Stimulated activated CD4-positive, alpha-beta T cell treated with anti-CD3 and anti-CD28 coated beads, Interleukin-2, amount 100 ng/mL, for 48 hours (primary cell): Measurements from ENCODE around the gene AMPD3.

ENCODE experiments used
- DNase-seq, 2 donors: peaks; one replicate each; pipeline ENCODE4 v3.0.0-alpha.2; 2020

Gene AMPD3

GRCh38 chr11:10461276-10461790, 6.3 kb downstream of the AMPD3 start:
- no peak for DNase-seq

GRCh38 chr11:10462746-10463300, 7.8 kb downstream of the AMPD3 start:
- DNase-seq: no peak

GRCh38 chr11:10473371-10473770, 18.3 kb downstream of the AMPD3 start:
- DNase-seq: no peak

- no peak for DNase-seq
These were observed 19.5 kb downstream of the AMPD3 start for GRCh38 chr11:10474551-10474950.

- no peak for DNase-seq
These were observed 21.3 kb downstream of the AMPD3 start for GRCh38 chr11:10476342-10476741.

GRCh38 chr11:10476927-10477689, 22.0 kb downstream of the AMPD3 start:
- DNase-seq: no peak

GRCh38 chr11:10477690-10478046, 22.6 kb downstream of the AMPD3 start:
- DNase-seq: no peak

- DNase-seq: no peak
These were observed 23.0 kb downstream of the AMPD3 start for GRCh38 chr11:10478066-10478465.

- DNase-seq: no peak
These were observed 23.8 kb downstream of the AMPD3 start for GRCh38 chr11:10478574-10479550.

GRCh38 chr11:10480026-10480425, 25.0 kb downstream of the AMPD3 start:
- DNase-seq: no peak

- no peak for DNase-seq
These were observed 25.7 kb downstream of the AMPD3 start for GRCh38 chr11:10480760-10481159.

GRCh38 chr11:10481560-10482349, 26.7 kb downstream of the AMPD3 start:
- DNase-seq: no peak

GRCh38 chr11:10483174-10483573, 28.1 kb downstream of the AMPD3 start:
- no peak for DNase-seq

- no peak for DNase-seq
These were observed 28.5 kb downstream of the AMPD3 start for GRCh38 chr11:10483584-10483983.

- DNase-seq: no peak
These were observed 29.6 kb downstream of the AMPD3 start for GRCh38 chr11:10484461-10485180.

- no peak for DNase-seq
These were observed 30.6 kb downstream of the AMPD3 start for GRCh38 chr11:10485646-10486045.

GRCh38 chr11:10486161-10486840, 31.2 kb downstream of the AMPD3 start:
- DNase-seq: no peak

- DNase-seq: no peak
These were observed 32.1 kb downstream of the AMPD3 start for GRCh38 chr11:10487002-10487647.

- no peak for DNase-seq
These were observed 33.3 kb downstream of the AMPD3 start for GRCh38 chr11:10488121-10488933.
